Endothelial cell of hepatic sinusoid (primary cell): ENCODE results near the gene AUTS2.

Experiments used
- in situ Hi-C: cut with HindIII; loops from 2 replicates; pipeline ENCODE4 v1.10.0; 2017; ENCODE audit warnings: low sequenced_read_pairs

AUTS2 gene

DNA sequence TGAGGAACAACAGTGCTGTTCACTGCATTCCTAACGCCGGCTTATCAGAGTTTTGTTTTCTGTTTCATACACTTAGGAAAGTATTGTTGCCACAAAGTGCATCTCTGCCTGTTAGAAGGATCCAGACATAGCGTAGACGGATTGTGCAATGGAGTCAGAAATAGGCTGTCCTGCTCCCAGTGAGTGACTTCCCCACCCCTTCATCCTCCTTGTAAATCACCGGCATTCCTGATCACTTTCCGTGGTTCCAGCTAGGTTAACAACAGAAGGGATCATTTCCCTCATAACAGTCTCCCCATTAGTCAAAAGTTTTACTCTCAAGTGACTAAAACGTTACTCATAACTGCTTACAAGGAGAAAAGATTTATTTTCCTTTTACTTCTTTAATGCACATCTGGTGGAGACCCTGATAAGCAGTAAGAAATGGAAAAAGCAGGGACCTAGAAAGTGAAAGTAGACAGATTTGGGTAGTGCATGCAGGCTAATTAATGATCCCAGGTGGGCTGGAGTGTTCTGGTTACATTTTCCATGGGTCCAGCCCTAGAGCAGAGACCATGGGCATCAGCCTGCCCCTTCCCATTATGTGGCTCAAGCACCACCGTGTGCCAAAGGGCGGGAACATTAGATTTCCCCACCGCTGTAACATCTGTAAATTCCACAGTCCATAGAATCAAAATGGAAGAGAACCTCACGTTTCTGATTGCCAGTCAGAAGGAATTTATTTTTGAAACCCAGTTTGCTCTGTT, 1138.6 kb downstream of the AUTS2 start:
- in situ Hi-C loops = no loop called here

DNA sequence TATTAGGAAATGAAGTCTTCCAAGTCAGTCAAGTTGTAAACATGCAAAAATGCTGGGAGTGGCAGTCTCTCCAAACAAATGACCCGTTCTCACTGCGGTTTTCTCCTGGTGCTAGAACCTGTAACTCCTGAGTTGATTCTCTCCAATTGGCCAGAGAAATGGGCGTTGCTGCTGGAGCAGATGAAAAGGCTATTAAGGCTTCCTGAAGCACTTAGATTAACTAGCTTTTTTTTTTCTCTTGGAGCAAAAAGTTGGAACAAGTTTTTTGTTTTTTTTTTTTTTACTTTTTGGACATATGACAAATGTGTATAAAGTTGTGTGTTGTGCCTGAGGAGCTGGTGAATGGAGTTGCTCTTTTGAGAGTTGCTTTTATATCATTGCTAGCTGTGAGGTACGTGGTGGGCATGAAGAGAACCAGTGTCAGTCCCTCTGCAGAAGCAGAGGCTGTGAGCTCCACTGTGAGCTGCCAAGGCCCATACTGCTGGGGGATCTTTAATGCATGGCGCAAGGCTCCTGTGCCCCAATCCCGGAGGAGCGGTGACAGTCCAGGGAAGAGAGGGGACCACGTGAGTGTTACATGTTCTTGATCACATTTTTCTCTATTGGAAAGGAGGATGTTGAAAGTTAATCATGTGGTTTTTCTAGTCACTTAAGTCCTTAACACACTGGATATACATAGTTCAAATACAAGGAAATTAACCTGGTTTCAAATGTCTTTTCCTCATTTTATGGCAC, 1140.0 kb downstream of the AUTS2 start:
- in situ Hi-C loops = no loop called here

DNA sequence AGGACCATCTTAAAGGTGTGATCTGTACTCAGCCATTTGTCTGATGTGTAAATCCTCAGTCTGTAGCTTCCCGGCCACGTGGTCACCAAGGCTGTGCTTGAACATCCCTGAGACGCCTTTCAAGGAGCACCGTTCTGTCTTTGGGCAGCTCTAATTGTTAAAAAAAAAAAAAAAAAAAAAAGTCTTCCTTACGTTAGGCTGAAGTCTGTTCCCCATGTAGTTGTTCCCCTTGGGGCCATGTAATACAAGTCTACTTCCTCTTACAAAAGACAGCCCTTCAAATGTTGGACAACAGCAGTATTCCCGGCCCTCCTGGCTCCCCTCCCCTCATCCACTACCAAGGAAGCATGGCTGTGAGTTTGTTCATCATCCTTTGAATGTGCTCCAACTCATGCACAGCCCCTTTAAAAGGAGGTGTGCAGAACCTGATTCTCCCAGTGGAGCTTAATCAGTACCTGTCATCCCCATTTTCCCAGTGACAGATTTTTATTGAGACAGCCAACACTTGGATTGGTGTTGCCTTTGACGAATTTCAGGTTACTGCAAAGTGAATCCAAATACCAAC, 1141.5 kb downstream of the AUTS2 start:
- in situ Hi-C loops = no loop called here

DNA sequence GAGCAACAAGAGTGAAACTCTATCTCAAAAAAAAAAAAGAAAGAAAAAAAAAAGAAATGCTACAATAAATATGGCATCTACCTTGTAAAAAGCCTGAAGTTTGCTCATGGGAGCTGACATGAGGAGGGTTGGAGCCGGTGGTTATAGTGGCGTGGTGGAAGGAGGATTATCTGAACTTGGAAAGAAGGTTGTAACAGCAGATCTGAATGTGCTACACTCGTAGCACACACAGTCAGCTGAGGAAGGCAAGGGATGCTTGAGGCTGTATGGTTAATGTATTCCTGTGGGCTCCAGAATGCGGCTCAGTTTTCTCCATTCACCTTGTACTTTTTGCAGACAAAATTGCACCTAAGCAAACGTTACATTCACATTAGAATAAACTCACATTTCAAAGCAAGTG, 1143.4 kb downstream of the AUTS2 start:
- in situ Hi-C loops = no loop called here

DNA sequence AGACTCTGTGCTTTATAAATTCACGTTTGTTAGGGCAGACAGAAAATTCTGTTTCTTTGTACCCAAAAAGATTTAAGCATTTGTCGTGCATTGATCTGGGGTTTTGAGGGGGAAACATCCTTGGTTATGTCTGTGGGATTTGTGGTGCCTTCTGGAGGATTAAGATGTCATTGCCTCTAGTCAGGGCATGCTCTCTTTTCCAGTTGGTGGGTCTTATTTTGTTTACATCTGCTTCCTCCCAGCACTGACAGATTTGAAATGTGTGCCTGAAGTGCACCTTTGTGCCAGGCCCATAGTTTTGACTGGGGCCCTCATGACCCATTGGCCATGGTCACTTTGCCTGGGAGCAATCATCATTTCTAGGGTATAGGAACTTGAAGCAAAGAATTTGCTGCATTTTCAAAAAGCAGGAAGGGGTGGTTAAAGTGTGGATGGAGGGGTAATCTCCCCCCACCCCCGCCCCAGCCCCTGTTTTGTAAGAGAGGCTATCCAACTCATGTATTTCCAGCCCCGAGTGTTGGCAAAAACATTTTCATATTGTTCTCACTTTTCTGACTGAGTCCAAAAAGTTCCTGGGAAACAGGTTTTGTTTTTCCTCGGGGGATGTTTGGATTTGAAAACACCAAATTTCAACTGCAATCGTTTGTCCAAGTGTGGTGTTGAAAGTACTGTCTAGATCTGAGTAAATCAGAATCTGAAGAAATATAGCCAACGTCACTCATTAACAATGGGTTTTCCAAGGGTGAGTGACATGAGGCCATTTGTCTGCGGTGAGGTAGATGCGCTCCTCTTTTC, 1145.5 kb downstream of the AUTS2 start:
- in situ Hi-C loops = no loop called here

DNA sequence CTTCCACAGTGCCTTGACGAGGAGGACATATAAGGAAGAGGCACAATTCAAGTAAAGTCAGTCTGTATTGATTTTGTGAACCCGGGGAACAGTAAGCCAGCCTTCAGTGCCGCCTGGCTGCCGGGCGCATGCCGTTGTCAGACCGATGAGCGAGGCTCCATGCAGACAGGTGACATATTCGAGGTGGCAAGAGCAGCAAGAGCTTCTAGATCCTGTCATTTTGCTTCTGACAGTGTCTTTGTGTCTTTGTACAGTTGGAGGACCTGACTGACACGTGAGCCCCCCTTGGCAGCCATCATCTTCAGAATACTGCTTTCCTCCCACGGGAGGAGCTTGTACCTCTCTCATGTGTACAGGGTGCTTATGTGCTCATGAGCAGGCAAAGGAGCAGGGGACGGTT, 1146.2 kb downstream of the AUTS2 start:
- in situ Hi-C loops = no loop called here

DNA sequence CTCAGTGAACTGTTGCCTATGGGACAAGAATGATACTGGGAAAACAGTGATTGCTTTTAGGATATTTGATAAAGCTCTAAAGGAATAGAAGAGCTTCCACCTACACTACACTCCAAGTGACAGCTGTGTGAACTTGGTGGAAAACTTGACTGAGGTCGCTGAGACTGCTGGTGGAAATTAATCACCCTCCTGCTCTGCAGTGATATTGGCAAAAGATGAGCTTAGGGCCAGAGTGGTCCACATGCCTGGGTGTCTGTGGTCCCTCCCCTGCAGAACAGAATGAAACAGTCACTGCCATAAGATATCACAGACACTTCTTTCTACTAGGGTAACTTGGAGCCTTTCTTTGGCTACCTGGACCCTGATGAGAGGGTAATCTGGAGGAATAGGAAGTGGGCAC, 1151.6 kb downstream of the AUTS2 start:
- in situ Hi-C loops = no loop called here

DNA sequence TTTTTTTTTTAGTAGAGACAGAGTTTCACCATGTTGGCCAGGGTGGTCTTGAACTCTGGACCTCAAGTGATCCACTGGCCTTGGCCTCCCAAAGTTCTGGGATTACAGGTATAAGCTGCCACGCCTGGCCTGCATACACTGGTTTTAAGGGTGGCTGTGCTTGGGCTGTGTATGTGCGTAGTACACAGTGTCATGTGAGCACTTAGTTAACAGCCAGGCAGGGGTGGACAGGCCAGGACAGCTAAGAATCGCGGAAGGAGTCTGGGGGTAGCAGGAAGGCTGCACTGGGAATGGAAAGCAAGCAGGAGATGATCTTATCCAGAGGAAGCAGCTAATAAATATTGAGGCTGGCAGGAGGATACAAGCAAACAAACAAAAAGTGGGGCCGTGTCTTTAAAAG, 1153.6 kb downstream of the AUTS2 start:
- in situ Hi-C loops = no loop called here

DNA sequence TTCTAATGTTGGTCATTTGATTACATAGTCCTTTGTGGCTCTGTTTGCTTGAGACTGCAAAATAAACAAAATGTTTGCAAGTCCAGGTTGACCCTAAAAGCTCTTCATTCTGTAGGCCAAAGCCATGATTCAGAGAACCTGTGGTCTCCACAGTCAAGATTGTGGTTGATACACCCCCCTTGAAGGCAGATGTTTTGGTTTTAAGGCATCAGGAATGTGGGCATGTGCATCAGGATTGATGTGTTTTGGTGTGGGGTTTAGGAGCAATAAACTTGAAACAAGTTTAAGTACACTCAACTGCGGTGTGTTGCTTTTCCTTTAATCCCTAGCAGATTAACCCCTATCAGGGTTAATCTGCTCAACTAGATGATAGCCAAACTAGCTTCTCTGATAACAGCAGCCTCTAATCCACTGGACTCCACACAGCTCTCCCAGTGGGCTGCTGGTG, 1154.5 kb downstream of the AUTS2 start:
- in situ Hi-C loops = no loop called here

DNA sequence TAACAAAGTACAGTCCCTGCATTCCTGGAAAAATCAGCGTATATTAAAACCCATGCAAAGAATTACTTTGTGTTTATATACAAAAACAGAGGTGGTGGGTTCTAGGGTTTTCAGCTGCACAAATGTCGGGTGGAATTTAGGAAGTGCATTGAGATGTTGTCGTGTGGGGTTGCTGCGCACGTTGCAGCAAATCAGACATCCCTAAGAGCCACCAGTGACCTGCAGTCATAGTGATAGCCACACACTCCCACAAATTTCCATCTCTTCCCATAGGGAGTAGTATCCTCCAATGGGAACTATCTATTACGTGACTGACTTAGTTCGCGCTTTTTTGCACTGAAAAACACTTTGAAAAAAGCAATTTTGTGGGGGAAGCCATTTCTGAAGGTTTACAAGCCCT, 1158.5 kb downstream of the AUTS2 start:
- in situ Hi-C loops = no loop called here

DNA sequence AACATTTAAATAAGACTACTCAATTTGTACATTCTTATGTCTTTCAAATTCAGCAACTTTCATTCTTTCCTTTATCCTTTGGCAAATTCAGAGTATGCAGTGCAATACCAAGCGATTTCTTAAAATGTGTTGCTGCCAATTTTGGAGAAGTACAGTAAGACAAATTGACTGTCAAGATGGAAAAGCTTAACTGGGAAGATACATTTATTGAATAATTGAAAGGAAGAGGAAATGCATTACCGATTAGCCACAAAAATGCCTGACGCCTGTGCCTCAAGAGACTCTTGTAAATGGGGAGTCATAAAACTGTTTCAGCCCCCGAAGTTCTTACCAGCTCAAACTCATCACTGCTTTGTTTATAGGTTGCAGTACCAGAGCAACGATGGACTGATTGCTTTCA, 1160.4 kb downstream of the AUTS2 start:
- in situ Hi-C loops = no loop called here

DNA sequence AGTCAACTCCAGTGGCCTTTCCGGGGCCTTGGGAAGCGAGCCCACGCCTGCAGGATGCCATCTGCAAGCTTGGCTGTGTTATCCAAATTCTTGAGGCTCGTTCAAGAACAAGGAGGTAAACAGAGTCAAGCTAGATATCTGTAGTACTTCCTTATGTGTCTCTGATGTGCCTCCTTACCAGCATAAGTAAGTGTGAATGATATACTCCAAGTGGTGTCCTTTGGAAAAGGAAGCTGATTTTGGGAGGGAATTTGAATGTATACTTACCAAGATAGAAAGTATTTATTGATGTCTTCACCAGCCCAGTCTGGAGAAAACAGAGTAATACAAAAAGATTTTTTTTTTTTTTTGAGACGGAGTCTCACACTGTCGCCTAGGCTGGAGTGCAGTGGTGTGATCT, 1161.4 kb downstream of the AUTS2 start:
- in situ Hi-C loops = no loop called here

DNA sequence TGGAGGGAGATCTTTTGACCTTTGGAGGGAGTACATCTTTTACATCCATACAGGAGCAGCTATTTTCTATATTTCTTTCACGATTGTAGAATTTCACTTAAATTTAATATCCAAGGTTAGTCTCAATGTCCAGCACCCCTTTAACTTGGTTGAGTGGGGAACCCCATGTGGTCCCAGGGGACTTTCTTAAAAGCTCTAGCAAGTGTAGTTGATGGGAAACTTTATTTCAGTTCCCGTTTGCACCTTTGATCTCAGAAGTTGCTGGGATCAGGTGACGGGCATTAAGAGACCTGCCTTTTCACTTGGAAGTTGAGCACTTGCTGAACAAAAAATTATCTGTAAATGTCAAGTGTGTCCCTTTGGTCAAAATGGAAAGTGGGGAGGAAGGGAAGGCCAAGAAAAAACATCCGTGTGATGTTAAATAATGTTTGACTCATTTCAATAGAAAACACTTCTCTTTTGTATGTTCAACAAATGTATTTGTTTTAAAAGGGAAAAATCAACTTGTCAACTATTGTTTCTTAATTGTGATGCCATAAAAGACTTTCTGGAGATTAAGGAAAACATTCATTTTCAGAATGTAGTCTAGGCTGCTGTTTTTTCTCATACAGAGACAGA, 1163.5 kb downstream of the AUTS2 start:
- in situ Hi-C loops = no loop called here

DNA sequence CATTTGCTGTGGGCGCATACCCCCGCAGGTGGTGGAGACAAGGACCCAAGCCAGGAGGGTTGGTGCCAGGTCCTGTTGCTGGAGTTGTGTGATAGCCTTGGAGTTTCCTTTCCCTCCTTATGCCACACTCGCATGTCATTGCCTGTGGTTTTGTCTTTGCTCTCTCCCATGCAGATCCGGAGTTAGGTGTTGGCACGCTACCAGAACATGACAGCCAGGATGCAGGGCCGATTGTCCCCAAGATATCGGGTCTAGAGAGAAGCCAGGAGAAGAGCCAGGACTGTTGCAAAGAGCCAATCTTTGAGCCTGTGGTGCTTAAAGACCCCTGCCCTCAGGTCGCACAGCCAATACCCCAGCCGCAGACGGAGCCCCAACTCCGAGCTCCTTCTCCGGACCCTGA, 1164.4 kb downstream of the AUTS2 start:
- in situ Hi-C loops = no loop called here

DNA sequence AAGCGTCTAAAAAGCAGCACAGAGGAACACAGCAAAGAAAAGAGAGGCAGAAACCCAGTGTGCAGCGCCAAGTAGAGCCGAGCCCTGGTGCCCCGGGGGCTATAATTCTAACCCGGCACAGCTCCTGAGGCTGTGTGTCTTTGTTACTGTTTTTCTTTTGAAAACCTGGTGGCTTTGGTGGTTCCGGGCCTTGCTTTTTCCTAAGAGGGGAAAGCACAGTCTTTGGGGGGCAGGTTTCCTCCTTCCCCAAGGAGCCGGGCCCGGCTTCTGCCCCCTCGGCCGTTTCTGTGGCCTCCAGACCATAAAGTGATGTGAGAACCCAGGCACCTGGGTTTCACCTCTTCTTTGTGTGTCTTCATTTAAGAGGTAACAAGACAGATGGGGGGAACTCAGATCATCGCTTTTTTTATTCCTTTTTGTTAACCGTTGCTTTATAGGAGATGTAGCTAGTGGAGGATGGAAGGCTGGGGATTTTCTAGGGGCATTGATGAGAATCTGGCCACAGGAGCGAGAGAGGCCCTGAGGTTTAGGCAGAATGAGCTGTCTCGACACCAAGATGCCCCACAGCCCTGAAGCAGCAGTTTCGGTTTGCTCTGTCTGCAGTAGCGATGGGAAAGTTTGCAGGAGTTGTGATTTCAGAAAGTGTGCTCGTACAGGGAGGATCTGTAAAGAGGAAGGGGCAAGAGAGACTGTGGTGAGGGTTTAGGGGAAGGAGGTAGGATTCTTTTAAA, 1165.9 kb downstream of the AUTS2 start:
- in situ Hi-C loops = no loop called here

DNA sequence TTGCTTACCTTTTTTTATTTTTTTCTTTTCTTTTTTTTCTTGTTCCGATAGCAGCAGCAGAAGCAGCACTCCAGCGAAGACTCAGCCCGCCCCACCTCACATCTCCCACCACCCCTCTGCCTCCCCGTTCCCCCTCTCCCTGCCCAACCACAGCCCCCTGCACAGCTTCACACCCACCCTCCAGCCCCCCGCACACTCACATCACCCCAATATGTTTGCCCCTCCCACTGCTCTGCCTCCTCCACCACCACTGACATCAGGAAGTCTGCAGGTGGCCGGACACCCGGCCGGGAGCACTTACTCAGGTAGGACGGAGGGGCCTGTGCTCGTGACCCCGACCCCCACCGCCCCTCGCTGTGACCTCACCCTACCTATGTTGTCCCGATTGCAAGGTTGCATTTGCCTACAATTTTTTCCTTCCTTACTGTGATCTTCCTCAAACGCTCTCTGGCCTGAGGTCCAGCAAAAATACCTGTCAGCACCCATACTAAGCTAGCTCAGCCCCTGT, 1166.5 kb downstream of the AUTS2 start:
- in situ Hi-C loops = no loop called here

DNA sequence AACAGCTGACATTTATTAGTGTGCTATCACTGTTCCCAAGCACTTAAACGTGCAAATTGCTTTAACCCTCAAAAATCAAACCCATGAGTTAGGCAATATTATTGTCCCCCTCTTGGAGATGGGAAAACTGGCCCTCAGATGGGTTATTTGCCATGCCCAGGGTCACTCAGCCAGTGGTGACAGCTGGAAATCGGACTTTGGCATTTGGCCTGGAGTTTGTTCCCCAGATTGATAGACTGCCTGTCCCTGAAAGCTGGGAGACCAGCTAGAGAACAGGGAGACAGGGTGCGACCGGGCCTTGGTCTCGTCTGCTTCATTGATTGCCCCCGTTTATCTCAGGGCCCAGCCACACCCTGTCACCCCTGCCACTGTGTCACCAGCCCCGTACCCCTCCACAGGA, 1167.4 kb downstream of the AUTS2 start:
- in situ Hi-C loops = no loop called here

DNA sequence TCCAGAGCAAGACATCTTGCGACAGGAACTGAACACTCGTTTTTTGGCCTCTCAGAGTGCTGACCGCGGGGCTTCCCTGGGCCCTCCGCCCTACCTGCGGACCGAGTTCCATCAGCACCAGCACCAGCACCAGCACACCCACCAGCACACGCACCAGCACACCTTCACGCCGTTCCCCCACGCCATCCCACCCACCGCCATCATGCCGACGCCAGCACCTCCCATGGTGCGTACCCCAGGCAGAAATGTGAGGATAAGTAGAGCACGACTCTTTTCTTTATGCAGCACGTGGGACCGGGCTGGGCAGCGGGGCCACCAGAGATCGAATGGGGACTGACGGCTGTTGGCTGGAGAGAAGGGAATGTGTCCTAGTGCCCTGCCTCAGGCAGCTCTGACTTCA, 1167.8 kb downstream of the AUTS2 start:
- in situ Hi-C loops = no loop called here

DNA sequence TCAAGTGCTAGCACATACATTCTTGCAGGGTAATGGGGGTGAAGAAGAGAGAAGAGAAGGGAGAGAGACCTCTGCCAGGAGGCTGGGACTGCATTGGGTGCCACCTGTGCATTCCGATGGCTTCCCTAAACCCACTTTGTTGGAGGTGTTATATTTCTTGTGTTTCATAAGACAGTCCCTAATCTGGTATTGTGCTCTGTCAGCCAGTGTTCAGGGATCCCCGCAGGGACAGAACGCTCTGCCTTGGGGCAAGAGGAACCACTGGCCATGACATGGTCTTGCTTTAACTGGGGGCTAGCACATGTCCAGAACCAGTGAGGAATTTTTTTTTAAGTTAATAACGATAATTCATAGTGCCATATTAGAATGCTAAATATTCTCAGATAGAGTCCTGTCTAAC, 1168.4 kb downstream of the AUTS2 start:
- in situ Hi-C loops = no loop called here

DNA sequence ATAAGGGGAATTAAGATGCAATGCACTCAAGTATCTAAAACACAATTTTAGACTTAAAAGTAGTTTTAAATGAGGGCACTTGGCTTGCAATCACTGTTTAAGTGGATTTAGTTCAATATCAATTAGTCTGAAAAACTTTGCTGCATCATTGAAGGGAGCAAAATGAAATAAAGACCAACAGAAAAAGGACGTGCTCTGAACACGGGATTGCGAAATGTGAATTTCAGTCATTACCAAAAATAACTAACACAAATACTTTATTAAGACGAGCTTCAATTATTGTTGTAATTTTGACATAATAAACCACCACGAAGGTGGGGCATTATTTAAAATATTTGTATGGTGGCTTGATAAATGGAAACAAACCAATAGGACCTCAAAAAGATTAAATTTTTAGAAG, 1171.9 kb downstream of the AUTS2 start:
- in situ Hi-C loops = no loop called here
